Dermis blood vessel endothelial cell (primary cell): ENCODE results near the gene CLDN8. TPM values are rescaled to one million over a fixed set of nuclear protein-coding genes. Genes with fewer than 3 reads are reported as not detected.

Source experiments
- DNase-seq: peaks from one replicate; pipeline ENCODE4 v3.0.0; 2010
- total RNA-seq: library from RNA; depleted of rRNA; stranded (reverse); fragments of >200 nt; gene quantifications from 2 replicates; pipeline ENCODE4 v1.2.3, GENCODE V29; 2014

The CLDN8 gene
- total RNA-seq, 1 donor from 2014 or later, result not detected

- no peak for DNase-seq
These were observed 15.9 kb downstream of the CLDN8 start for GRCh38 chr21:30200000-30200399.

- no peak for DNase-seq
These were observed 21.1 kb downstream of the CLDN8 start for GRCh38 chr21:30194701-30195299.

GRCh38 chr21:30193201-30193600, 22.7 kb downstream of the CLDN8 start:
- DNase-seq, result no peak

GRCh38 chr21:30190554-30190953, 25.3 kb downstream of the CLDN8 start:
- no peak for DNase-seq

GRCh38 chr21:30189773-30190172, 26.1 kb downstream of the CLDN8 start:
- DNase-seq, result no peak

GRCh38 chr21:30186242-30186641, 29.7 kb downstream of the CLDN8 start:
- no peak for DNase-seq

GRCh38 chr21:30168086-30168485, 47.8 kb downstream of the CLDN8 start:
- DNase-seq, result no peak

GRCh38 chr21:30166705-30167104, 49.2 kb downstream of the CLDN8 start, which contains the start of gene CLDN17:
TSS of gene CLDN17 (minus strand) at chr21:30166805. CDS start at chr21:30166617, 188 bp downstream.
- no peak for DNase-seq

- no peak for DNase-seq
These were observed 49.7 kb downstream of the CLDN8 start for GRCh38 chr21:30166171-30166570.

- no peak for DNase-seq
These were observed 51.1 kb downstream of the CLDN8 start for GRCh38 chr21:30164796-30165195.

Other genes with a start within 250 kb of the CLDN8 start
- gene CLDN17, start 49.3 kb downstream of the CLDN8 start, total RNA-seq, result not detected in 2 replicates
- gene KRTAP24-1, start 66.9 kb upstream of the CLDN8 start, total RNA-seq, result not detected in 2 replicates
- gene KRTAP25-1, start 73.4 kb upstream of the CLDN8 start, total RNA-seq, result not detected in 2 replicates
- gene KRTAP26-1, start 104.2 kb upstream of the CLDN8 start, total RNA-seq, result not detected in 2 replicates
- not detected in 2 replicates for gene KRTAP27-1, start 121.6 kb upstream of the CLDN8 start, total RNA-seq
- not detected in 2 replicates for gene KRTAP23-1, start 132.5 kb upstream of the CLDN8 start, total RNA-seq
- gene KRTAP13-2, start 156.2 kb upstream of the CLDN8 start, total RNA-seq, result not detected in 2 replicates
- gene KRTAP13-1, start 179.9 kb upstream of the CLDN8 start, total RNA-seq, result not detected in 2 replicates
- gene KRTAP13-3, start 209.8 kb upstream of the CLDN8 start, total RNA-seq, result not detected in 2 replicates
- not detected in 2 replicates for gene KRTAP13-4, start 214.1 kb upstream of the CLDN8 start, total RNA-seq
- not detected in 2 replicates for gene KRTAP15-1, start 224.2 kb upstream of the CLDN8 start, total RNA-seq